ENCODE results near the gene HMX1. TPM values are rescaled to one million over a fixed set of nuclear protein-coding genes. Genes with fewer than 3 reads are reported as not detected.

HMX1 gene
- total and polyA plus RNA-seq, 2 experiments from 2014 or later, result not detected

- Histone ChIP-seq H2AFZ (no peak overlapping the region), H3K4me2 (no peak overlapping the region), H3K9me2 (replicated peaks; ENCODE audit: insufficient read depth) (no peaks in the 10 kb centered on the region), H3K4me1 (ENCODE audit: insufficient read depth) (no peaks in the 10 kb centered on the region), H3K27me3 (peaks cover 66% of the 10 kb centered on the region), H3K36me3 (replicated peaks; ENCODE audit: insufficient read depth, low read depth) (no peaks in the 10 kb centered on the region), H3K27ac (no peak overlapping the region), H3K9me3 (ENCODE audit: low read depth) (no peaks in the 10 kb centered on the region), H3K4me3 (no peak overlapping the region), H4K20me1 (ENCODE audit: insufficient read depth, poor library complexity, severe bottlenecking) (no peaks in the 10 kb centered on the region), H3K79me2 (no peaks in the 10 kb centered on the region)
- whole genome bisulfite sequencing (ENCODE audit: low lambda C conversion rate, missing lambda C conversion rate), result 63% methylated on average over 11 of the region's 11 CpGs
- no peak for DNase-seq (ENCODE audit: low spot score)
- TF ChIP-seq EZH2 (IDR thresholded peaks at IDR 0.05; ENCODE audit: borderline replicate concordance) (no peak), CTCF (IDR thresholded peaks at IDR 0.05; ENCODE audit: poor library complexity) (no peak), EZH2phosphoT487 (IDR thresholded peaks at IDR 0.05; ENCODE audit: low read depth, severe bottlenecking, unreplicated experiment) (no peak)
Measured at GRCh38 chr4:8878421-8878820, 6.8 kb upstream of the HMX1 start.

GRCh38 chr4:8877780-8878040 lies 6.1 kb upstream of the HMX1 start:
- Histone ChIP-seq H3K4me3 (no peak overlapping the region), H3K79me2 (no peaks in the 10 kb centered on the region), H3K4me2 (no peak overlapping the region), H4K20me1 (ENCODE audit: insufficient read depth, poor library complexity, severe bottlenecking) (no peaks in the 10 kb centered on the region), H3K27ac (no peak overlapping the region), H3K27me3 (peaks cover 73% of the 10 kb centered on the region), H3K9me3 (ENCODE audit: low read depth) (no peaks in the 10 kb centered on the region), H3K36me3 (replicated peaks; ENCODE audit: insufficient read depth, low read depth) (no peaks in the 10 kb centered on the region), H3K4me1 (ENCODE audit: insufficient read depth) (no peaks in the 10 kb centered on the region), H3K9me2 (replicated peaks; ENCODE audit: insufficient read depth) (no peaks in the 10 kb centered on the region), H2AFZ (no peak overlapping the region)
- TF ChIP-seq EZH2 (IDR thresholded peaks at IDR 0.05; ENCODE audit: borderline replicate concordance) (no peak), EZH2phosphoT487 (IDR thresholded peaks at IDR 0.05; ENCODE audit: low read depth, severe bottlenecking, unreplicated experiment) (no peak), CTCF (IDR thresholded peaks at IDR 0.05; ENCODE audit: poor library complexity) (no peak)
- no peak for DNase-seq (ENCODE audit: low spot score)
- 13% methylated on average over 11 of the region's 12 CpGs for WGBS (ENCODE audit: low lambda C conversion rate, missing lambda C conversion rate)

GRCh38 chr4:8876982-8877779 lies 5.5 kb upstream of the HMX1 start:
- WGBS (ENCODE audit: low lambda C conversion rate, missing lambda C conversion rate), result 27% methylated on average over 9 of the region's 11 CpGs
- TF ChIP-seq EZH2phosphoT487 (IDR thresholded peaks at IDR 0.05; ENCODE audit: low read depth, severe bottlenecking, unreplicated experiment), result no peak
- no peak for TF ChIP-seq CTCF (IDR thresholded peaks at IDR 0.05; ENCODE audit: poor library complexity)
- Histone ChIP-seq H3K27ac (no peak overlapping the region), H3K36me3 (replicated peaks; ENCODE audit: insufficient read depth, low read depth) (no peaks in the 10 kb centered on the region), H3K4me3 (no peak overlapping the region), H3K27me3 (peaks cover 79% of the 10 kb centered on the region), H3K79me2 (no peaks in the 10 kb centered on the region), H3K9me2 (replicated peaks; ENCODE audit: insufficient read depth) (no peaks in the 10 kb centered on the region), H2AFZ (no peak overlapping the region), H3K4me2 (no peak overlapping the region), H3K4me1 (ENCODE audit: insufficient read depth) (no peaks in the 10 kb centered on the region), H3K9me3 (ENCODE audit: low read depth) (no peaks in the 10 kb centered on the region), H4K20me1 (ENCODE audit: insufficient read depth, poor library complexity, severe bottlenecking) (no peaks in the 10 kb centered on the region)
- DNase-seq (ENCODE audit: low spot score), result no peak

Measured in hepatocyte (in vitro differentiated cells).